HG03378 (cell line): ENCODE data around the gene ERICH6B.

ENCODE experiments used
- ATAC-seq: cut with Tn5 transposase; IDR thresholded peaks from one replicate; pipeline ENCODE4 v1.9.1; 2021; ENCODE audit warnings: mild to moderate bottlenecking, moderate library complexity; ENCODE audit not compliant: unreplicated experiment

Gene ERICH6B

DNA sequence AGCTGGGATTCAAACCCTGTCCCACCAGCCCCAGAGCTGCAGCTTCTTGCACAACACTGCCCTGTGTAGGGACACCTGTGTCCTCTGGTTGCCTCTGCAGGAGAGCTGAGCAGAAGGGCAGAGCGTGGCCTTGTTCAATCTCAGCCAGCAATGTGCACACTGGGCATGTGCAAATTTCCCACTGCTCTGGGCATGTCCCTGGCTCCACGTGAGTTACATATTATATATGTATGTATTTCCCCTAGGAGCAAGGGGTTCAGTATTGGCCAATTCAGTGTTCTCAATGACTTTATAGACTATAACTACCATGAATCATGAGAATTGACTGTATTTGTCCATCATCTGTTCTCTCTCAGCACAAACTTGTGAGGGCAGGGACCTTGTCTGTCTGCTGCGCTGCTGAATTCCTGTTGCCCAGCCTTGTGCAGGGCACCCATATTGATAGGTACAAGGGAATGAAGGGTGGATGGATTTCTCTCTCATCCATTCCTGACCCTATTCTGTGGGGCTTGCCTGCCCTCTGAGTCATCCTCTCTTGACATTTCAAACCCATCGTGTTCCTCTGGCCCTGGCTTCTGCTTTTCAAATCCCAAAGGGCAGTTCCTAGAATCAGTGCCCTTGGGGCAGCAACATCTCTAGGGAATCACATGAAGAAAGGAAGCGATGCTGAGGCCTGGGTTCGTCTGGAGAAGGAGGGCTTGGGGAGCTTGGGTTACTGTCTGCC is 69.7 kb downstream of the ERICH6B start:
- ATAC-seq, result no peak

DNA sequence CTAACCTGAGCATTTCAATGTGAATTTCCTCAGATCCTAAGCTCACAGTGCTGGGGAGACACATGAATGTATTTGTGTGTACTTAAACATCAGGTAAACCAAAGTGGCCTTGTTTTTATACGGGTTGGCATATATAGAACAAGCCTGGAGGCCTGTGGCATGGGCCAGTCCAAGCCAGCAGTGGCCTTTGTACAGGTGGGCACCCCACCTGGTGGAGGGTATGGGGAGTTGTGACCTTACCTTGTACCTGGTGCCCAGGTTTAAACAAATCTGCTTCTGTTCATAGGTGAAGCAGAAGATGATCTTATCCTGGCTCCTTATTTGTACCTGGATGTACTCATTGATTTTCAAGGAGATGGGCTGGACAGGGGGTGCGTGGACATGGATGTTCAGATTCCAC is 71.0 kb downstream of the ERICH6B start:
- no peak for ATAC-seq

DNA sequence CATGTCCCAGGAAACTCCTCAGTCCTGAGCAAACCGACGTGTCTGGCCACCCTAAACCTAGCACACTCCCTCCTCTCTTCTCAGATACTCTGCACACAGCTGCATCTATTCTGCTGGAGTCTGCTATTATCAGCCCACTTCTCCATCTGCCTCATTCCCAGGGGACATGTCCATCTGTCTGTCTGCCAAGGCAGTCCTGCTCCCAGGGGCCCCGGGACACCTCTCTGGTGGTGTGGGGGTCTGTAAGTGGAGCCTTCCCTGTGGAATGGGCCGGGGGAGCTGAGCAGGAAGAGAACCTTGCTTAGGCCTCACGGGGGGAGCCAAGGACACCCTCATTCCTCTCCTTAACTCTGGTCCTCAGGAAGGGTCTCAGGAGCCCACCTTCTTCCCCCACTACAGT is 72.7 kb downstream of the ERICH6B start:
- no peak for ATAC-seq

DNA sequence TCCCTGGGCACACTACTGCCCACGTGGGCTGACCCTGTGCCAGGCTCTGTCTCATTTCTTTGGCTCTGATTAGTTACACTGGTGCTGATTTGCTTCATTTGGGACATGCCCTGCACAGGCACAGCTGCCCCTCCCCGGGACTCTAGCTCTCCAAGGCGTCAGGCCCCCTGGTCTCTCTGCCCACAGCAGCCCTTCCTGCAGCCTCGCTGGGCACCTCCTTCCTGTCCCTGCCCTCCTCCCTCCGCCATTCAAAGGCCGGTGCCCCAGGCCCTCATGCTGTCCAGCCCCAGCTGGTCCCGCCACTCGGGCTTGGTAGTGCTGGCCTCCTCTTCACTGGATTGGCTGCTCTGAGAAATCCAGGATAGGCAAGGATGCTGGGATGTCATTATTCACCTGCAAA is 73.1 kb downstream of the ERICH6B start:
- no peak for ATAC-seq

DNA sequence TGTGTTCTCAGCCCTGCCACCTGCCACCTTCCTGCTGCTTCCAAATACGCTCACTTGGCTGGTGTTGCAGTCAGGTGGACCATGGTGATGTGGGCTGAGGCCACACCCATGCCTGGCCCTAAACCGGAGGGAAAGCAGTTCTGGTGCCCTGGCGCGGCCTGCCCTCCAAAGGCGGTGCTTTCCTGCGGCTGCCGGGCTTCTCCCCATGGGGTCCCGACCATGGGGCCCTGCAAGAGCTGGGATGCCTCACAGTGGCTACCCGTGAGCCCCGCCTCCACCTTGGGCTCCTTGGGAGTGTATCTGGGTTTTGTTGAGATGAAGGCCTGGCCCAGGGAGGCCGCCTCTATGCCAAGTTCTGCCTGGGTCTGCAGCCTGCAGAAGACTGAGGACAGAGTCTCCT is 73.7 kb downstream of the ERICH6B start:
- ATAC-seq, result no peak

DNA sequence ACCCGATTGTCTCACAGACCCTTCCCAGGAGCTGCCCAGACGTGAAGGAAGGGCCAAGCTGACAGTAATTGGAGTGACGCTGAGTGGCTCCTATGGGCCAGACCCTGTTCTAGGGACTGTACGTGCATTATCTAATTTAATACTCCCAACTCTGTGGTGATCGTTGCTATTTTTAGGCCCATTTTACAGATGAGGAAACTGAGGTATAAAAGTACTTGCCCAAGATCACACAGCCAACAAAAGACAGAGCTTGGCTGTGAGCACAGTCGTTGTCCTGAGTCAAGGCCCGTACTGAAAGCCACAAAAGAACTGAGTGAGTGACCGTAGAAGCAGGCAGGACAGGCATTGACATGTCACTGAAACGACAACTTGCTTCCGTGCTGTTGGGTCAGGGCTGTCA is 74.7 kb downstream of the ERICH6B start:
- ATAC-seq, result no peak

DNA sequence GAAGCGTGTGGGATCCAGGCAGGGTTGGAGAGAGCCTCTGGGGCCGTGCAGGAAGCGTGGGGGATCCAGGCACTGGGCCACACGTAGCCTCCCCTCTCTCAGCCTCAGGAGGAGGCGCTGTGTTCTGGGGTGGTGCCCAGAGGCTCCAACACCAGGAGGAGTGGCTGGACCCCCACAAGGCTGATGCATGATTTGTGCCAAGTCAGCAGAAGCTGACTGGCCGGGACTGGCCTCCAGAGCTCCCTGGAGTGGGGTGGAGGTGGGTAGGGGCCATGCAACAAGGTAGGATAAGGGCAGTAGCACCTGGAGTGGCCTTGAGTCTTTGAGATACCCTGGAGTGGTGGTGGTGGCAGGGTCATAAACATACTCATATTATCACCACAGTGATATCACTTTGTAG is 75.3 kb downstream of the ERICH6B start:
- ATAC-seq, result no peak

DNA sequence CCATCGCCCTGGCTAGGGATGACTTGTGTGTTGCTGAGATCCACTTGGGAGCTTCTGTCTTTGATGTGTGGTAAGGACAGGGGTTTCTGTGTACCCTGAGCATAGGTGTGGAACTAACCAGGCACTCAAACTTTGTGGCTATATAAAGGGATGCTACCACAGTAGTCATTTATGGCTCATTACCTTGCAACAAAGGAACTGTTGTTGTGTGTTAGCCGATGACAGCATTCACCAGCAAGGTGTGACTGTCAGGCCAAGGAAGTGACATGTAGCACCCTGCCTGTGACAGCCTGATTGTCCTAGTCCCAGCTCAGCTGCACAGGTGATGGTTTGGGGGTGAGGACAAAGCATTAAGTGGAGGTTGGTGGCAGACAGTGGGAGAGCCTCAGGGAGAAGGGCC is 77.2 kb downstream of the ERICH6B start:
- ATAC-seq, result no peak

DNA sequence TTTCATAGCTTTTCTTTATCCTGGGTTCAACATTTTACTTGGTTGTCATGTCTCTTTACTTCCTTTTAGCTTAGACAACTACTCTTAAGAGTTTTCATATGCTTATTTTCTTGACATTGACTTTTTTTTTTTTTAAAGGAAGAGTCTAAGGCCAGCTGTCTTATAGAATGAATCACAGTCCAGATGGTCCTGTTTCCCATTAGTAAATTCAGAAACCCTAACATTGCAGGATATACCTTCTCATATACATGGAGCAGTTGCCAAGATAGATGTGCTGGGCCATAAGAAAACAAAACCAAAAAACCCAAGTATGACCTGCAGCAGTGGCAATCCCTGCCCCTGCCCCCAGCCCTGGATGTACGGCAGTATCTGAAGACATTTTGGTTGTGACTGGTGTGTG is 78.0 kb downstream of the ERICH6B start:
- no peak for ATAC-seq

DNA sequence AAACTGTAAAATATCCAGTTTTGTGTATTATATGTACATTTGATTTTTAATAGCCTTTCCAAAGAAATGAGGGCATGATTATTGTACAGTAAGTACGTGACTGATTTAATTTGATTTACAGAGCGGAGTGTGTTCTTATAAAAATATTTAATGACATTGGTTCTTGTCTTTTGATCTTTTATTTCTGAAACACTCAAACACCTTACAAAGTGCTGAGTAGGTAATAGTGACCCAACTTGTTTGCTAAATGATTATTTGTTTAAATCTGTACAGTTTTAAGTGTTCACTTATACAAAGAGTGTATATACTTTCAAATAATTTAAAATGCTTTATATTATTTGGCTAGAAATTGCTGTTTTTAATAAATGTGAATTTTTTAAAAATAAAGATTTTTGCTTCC is 79.3 kb downstream of the ERICH6B start:
- ATAC-seq, result no peak

DNA sequence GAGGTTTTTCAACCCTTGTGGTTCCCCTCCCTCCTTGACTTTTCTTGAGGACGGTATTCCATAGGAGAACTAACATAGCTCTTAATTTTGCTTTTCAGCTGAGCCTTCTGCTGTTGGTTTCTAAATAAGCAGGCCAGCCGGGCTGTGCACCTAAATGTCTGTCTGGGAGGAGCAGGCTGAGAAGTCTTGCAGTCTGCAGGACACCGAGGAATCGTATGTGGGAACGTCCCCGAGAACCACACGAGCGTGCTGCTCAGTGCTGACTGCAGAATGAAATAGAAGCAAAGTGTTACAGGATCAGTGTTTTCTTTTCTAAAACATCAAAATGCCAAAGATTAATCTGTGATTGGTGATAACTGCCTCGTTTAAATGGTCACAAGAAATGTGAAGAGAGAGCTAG is 80.9 kb downstream of the ERICH6B start:
- no peak for ATAC-seq

DNA sequence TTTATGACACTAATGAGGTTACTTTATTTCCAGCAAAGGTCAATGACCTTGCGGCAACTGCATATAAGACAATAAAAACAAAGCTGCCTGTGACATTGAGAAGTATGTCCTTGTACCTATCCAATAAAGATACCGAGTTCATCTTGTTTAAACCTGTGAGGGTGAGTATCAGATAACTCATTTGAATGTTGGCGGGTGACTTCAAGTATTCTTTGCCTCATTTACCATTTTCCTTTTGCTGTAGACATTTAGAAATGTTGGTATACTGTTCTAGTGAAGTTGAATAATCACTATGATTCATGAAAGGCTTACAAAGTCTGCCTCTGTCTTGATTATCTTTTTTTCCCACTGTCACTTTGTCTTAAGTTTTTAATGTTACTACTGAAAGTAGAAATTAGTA is 85.8 kb downstream of the ERICH6B start:
- ATAC-seq, result no peak

DNA sequence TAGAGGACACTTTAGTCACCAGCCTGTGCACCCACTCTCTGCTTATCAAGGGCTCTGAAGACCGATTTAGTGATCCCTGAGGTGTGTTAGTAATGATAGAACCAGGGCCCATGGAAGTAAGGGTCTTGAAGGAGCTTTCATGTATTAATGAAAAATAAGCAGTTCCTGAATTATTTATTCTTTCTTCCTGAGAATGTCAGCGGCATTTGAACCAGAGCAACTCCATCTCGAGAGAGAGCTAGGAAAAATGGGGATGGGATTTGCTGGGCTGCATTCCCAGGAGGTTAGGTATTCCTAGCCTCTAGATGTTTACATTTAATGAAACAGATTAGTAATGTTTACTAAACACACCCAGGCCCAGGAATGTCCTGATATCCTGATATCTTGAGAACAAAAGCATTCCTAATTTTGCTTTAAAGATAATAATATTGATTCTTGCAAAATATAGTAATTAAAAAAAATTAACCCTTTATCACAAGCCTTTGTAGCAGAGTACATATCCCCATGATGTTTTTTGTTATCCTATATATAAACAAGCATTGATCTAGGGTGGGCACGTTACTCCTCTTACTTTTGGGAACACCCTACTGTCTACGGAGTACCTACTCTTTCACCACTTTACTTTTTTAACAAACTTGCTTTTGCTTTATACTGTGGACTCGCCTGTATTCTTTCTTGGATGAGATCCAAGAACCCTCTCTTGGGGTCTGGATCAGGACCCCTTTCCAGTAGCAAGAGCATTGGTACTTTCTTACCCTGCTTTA is 87.7 kb downstream of the ERICH6B start:
- ATAC-seq, result no peak

DNA sequence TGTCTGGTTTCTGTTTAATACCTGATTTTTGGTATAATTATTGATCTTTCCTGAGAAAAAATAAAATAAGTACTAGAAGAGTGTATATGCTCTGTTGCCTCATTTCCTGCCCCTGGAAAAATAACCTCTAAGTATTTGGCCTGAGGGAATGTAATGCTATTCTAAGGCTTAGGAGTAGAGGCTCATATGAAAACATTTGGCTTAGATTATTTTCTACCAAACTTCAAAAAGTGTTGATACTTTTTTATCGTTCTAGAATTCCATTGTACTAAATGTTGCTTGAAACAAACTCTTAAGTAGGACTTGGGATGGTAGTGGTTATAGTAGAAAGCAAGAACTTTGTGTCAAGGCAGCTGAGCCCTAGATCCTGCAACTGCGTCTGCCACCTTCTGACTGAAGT is 93.0 kb downstream of the ERICH6B start:
- no peak for ATAC-seq

DNA sequence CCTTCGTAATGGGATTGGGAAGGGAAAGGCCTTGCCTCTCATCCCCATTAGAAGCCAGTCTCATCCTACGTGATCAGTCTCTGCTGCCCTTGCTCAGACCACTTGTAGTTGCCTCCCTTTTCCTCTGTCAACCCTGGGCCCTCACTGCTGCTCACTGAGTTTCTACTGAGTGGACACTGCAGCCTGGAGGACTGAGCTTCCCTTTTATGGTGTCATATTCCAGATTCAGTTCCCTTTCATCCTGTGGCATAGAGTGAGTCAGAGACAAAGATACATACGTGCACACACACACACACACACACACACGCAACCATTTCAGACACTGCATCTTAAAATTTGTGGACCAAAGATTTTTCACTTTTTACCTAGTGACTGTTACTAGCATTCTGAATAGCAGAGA is 94.2 kb downstream of the ERICH6B start:
- no peak for ATAC-seq

DNA sequence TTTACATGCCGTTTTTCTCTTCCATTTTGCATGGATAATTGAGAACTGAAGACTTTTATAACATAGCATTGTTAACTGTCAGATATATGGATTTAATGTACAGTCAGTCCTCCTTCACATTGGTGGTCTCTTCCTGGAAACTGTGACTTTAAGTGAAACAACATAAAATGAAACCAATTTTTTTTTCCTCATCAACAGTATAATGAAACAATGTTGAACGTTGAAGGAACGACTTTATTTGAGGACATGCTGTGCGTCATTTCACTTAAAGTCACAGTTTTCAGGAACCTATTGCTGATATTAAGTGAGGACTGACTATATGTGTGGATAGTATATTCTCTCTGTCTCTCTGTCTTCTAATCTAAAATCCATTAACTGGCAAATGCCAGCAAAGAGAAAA is 96.0 kb downstream of the ERICH6B start:
- no peak for ATAC-seq

DNA sequence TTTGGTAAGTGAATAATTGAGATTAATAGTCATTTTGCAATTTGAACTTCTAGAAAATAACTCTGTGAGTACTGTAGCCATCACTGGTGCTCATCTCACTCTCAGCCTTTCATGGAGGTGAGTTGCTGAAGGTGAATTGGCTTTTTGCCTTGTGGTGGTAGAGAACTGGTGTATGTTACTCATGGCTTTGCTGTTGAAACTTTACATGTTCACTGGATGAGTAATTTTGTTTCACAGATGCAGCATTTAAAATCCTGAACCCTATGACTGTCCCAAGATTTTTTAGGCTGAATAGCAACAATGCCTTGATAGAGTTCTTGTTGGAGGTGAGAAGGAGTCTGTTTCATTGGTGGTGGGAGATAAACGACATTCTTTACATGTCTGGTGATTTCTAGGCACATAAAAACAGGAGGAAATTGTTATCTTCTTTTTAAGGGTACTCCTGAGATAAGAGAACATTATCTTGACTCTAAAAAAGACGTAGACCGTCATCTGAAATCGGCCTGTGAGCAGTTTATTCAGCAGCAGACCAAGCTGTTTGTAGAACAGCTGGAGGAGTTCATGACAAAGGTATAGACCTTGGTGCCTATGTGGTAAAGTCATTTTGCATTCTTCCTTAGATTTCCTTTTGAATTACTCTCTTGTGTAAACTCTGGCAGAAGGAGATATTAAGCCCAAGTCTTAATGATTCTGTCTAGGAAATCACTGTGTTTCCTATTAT is 96.9 kb downstream of the ERICH6B start:
- no peak for ATAC-seq

DNA sequence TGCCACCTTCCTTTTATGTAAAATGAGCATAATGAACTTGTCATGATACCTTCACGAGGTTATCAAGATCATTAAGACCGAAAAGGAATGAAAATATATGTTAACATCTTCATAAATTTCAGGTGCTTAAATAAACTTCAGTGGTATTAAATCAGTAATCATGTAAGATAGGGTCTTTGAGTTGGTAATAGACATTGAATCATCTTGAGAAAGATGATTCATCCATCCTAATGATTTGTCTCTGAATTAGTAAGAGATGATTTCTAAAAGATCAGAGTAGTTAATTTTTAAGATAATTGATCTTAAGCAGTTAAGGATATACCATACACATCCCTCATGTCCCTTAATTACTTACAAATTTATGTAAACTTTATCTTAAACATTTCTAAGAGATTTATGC is 98.8 kb downstream of the ERICH6B start:
- ATAC-seq, result no peak

DNA sequence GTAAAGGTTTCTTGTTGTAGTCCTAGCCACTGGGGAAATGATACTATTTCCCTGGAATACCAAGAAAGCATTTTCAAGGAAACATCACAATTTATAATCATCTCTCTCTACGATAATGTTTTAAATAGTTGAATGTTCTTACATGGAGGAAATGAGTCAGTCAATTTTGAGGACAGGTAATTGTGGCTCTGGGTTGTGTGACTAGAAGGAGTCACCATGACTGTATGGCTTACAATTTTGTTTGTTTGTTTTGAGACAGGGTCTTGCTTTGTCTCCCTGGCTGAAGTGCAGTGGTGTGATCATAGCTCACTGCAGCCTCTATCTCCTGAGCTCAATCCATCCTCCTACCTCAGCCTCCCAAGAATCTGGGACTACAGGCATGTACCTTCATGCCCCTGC is 103.4 kb downstream of the ERICH6B start:
- no peak for ATAC-seq

DNA sequence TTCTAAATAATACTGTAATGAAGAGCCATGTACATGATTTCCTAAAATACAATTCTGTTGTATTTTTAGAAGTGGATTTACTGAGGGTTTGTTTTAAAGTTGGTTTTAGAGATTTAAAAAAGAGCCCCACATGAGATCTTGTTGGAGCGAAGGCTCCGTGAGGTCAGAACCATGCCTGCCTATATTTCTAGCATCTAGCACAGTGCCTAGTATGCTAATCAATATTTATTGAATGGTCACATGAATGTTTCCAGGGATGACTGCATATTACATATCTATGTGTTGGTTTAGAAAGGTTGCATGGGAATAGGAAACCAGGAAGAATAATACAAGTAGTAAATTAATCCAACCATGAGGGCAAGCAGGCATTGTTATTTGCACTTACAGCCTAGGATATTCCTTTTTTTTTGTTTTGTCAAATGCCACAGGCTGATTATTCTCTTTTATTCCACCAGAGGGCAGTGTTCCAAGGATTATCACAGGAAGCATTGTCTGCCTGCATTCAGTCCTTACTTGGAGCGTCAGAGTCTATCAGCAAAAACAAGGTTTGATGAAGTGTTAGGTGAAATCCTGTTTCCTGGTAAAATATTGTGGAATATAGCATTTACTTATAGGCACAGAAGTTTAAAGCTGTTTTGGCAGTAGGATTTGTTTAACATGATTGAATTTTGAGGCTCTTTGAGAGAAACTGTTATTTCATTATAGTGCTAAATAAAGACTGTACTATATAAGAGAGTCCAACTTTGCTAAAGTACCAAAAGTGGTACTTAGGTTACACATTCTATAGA is 104.0 kb downstream of the ERICH6B start:
- no peak for ATAC-seq

DNA sequence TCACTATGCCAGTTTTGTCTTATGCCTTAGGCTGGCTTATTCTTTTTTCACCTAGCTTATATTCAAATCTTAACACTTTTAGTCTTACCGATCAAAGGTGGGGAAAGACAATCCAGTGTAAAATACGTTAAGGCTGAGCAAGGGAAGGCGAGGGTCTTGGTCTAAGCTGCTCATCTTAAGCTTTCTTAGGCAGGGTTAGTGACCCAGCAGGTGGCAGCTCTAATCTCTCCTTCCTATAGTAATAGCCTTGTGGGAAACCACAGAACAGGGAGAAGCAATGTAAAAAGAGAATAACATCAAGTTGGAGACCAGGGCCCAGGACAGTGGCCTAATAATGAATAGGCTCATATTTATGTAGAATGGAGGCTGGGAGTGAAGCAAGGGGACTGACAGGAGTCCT is 104.9 kb downstream of the ERICH6B start:
- no peak for ATAC-seq
